ENCODE measurements around the gene NEMP2.

Gene NEMP2

GRCh38 chr2:190534310-190535120 is at the start of gene NEMP2:
TSS of gene NEMP2 (minus strand) at chr2:190534722. CDS start at chr2:190534655, 67 bp downstream.
- Mint-ChIP-seq H3K4me1 (peaks cover 60% of the 10 kb centered on the region), H3K27ac (peak within 1 kb of the TSS; percentile 99), H3K4me3 (peak within 1 kb of the TSS; percentile 96), H3K9me3 (peaks cover 28% of the 10 kb centered on the region), H3K36me3 (ENCODE audit: low read depth) (peaks cover 44% of the 10 kb centered on the region), H3K27me3 (no peaks in the 10 kb centered on the region)
- ATAC-seq (peak; percentile 89), DNase-seq (peak; percentile 90)

- Mint-ChIP-seq H3K27ac (no peak overlapping the region), H3K4me1 (peaks cover 10% of the 10 kb centered on the region), H3K36me3 (ENCODE audit: low read depth) (no peaks in the 10 kb centered on the region), H3K9me3 (no peaks in the 10 kb centered on the region), H3K27me3 (no peaks in the 10 kb centered on the region), H3K4me3 (no peak overlapping the region)
- DNase-seq (no peak), ATAC-seq (peak; percentile 24)
These were observed 49.2 kb upstream of the NEMP2 start for GRCh38 chr2:190583507-190584337.

GRCh38 chr2:190582736-190583506 is 48.4 kb upstream of the NEMP2 start:
- DNase-seq (no peak), ATAC-seq (no peak)
- Mint-ChIP-seq H3K9me3 (no peaks in the 10 kb centered on the region), H3K4me3 (no peak overlapping the region), H3K27me3 (no peaks in the 10 kb centered on the region), H3K27ac (no peak overlapping the region), H3K36me3 (ENCODE audit: low read depth) (no peaks in the 10 kb centered on the region), H3K4me1 (peaks cover 17% of the 10 kb centered on the region)

GRCh38 chr2:190582019-190582418 is 47.5 kb upstream of the NEMP2 start:
- no peak for ATAC-seq
- Mint-ChIP-seq H3K36me3 (ENCODE audit: low read depth) (no peaks in the 10 kb centered on the region), H3K27me3 (no peaks in the 10 kb centered on the region), H3K4me3 (no peak overlapping the region), H3K9me3 (no peaks in the 10 kb centered on the region), H3K4me1 (peaks cover 18% of the 10 kb centered on the region), H3K27ac (no peak overlapping the region)
- DNase-seq, result no peak

GRCh38 chr2:190579915-190580846 is 45.7 kb upstream of the NEMP2 start:
- peaks cover 23% of the 10 kb centered on the region for H3K4me1 Mint-ChIP-seq
- DNase-seq (no peak), ATAC-seq (no peak)
- no peaks in the 10 kb centered on the region for H3K9me3 Mint-ChIP-seq
- no peak overlapping the region for H3K4me3 Mint-ChIP-seq
- peaks cover 2% of the 10 kb centered on the region for H3K36me3 Mint-ChIP-seq (ENCODE audit: low read depth)
- H3K27ac Mint-ChIP-seq, result no peak overlapping the region
- H3K27me3 Mint-ChIP-seq, result no peaks in the 10 kb centered on the region

- DNase-seq (no peak), ATAC-seq (no peak)
- Mint-ChIP-seq H3K9me3 (no peaks in the 10 kb centered on the region), H3K27ac (no peak overlapping the region), H3K4me3 (no peak overlapping the region), H3K27me3 (no peaks in the 10 kb centered on the region), H3K4me1 (peaks cover 23% of the 10 kb centered on the region), H3K36me3 (ENCODE audit: low read depth) (peaks cover 2% of the 10 kb centered on the region)
These were observed 44.5 kb upstream of the NEMP2 start for GRCh38 chr2:190579058-190579410.

- ATAC-seq (peak; percentile 54), DNase-seq (peak; percentile 5)
- Mint-ChIP-seq H3K9me3 (no peaks in the 10 kb centered on the region), H3K4me1 (peaks cover 21% of the 10 kb centered on the region), H3K36me3 (ENCODE audit: low read depth) (peaks cover 2% of the 10 kb centered on the region), H3K4me3 (no peak overlapping the region), H3K27ac (no peak overlapping the region), H3K27me3 (no peaks in the 10 kb centered on the region)
These were observed 43.9 kb upstream of the NEMP2 start for GRCh38 chr2:190578158-190579057.

GRCh38 chr2:190576573-190576972 is 42.1 kb upstream of the NEMP2 start:
- DNase-seq (no peak), ATAC-seq (no peak)
- Mint-ChIP-seq H3K27me3 (no peaks in the 10 kb centered on the region), H3K27ac (no peak overlapping the region), H3K9me3 (no peaks in the 10 kb centered on the region), H3K4me1 (peaks cover 18% of the 10 kb centered on the region), H3K4me3 (no peak overlapping the region), H3K36me3 (ENCODE audit: low read depth) (peaks cover 2% of the 10 kb centered on the region)

GRCh38 chr2:190575263-190575662 is 40.7 kb upstream of the NEMP2 start:
- DNase-seq (no peak), ATAC-seq (no peak)
- Mint-ChIP-seq H3K4me1 (peaks cover 18% of the 10 kb centered on the region), H3K27me3 (no peaks in the 10 kb centered on the region), H3K9me3 (no peaks in the 10 kb centered on the region), H3K27ac (no peak overlapping the region), H3K36me3 (ENCODE audit: low read depth) (peaks cover 2% of the 10 kb centered on the region), H3K4me3 (no peak overlapping the region)

GRCh38 chr2:190574169-190574568 is 39.6 kb upstream of the NEMP2 start:
- Mint-ChIP-seq H3K4me1 (peaks cover 17% of the 10 kb centered on the region), H3K36me3 (ENCODE audit: low read depth) (peaks cover 2% of the 10 kb centered on the region), H3K27me3 (no peaks in the 10 kb centered on the region), H3K27ac (no peak overlapping the region), H3K9me3 (no peaks in the 10 kb centered on the region), H3K4me3 (no peak overlapping the region)
- no peak for DNase-seq
- no peak for ATAC-seq

GRCh38 chr2:190572246-190572645 is 37.7 kb upstream of the NEMP2 start:
- Mint-ChIP-seq H3K4me1 (peaks cover 5% of the 10 kb centered on the region), H3K9me3 (peaks cover 9% of the 10 kb centered on the region), H3K27ac (no peak overlapping the region), H3K27me3 (no peaks in the 10 kb centered on the region), H3K4me3 (no peak overlapping the region), H3K36me3 (ENCODE audit: low read depth) (peaks cover 8% of the 10 kb centered on the region)
- no peak for ATAC-seq
- DNase-seq, result no peak

- DNase-seq (no peak), ATAC-seq (no peak)
- H3K27ac Mint-ChIP-seq, result no peak overlapping the region
- peaks cover 14% of the 10 kb centered on the region for H3K9me3 Mint-ChIP-seq
- H3K4me3 Mint-ChIP-seq, result no peak overlapping the region
- H3K36me3 Mint-ChIP-seq (ENCODE audit: low read depth), result peaks cover 11% of the 10 kb centered on the region
- H3K4me1 Mint-ChIP-seq, result peaks cover 5% of the 10 kb centered on the region
- H3K27me3 Mint-ChIP-seq, result no peaks in the 10 kb centered on the region
These were observed 37.2 kb upstream of the NEMP2 start for GRCh38 chr2:190571686-190572085.

GRCh38 chr2:190570871-190571270 is 36.3 kb upstream of the NEMP2 start:
- Mint-ChIP-seq H3K4me1 (peaks cover 5% of the 10 kb centered on the region), H3K27me3 (no peaks in the 10 kb centered on the region), H3K4me3 (no peak overlapping the region), H3K36me3 (ENCODE audit: low read depth) (peaks cover 11% of the 10 kb centered on the region), H3K9me3 (peaks cover 16% of the 10 kb centered on the region), H3K27ac (no peak overlapping the region)
- DNase-seq (no peak), ATAC-seq (no peak)
